ENCODE data around the gene FES.

DNA sequence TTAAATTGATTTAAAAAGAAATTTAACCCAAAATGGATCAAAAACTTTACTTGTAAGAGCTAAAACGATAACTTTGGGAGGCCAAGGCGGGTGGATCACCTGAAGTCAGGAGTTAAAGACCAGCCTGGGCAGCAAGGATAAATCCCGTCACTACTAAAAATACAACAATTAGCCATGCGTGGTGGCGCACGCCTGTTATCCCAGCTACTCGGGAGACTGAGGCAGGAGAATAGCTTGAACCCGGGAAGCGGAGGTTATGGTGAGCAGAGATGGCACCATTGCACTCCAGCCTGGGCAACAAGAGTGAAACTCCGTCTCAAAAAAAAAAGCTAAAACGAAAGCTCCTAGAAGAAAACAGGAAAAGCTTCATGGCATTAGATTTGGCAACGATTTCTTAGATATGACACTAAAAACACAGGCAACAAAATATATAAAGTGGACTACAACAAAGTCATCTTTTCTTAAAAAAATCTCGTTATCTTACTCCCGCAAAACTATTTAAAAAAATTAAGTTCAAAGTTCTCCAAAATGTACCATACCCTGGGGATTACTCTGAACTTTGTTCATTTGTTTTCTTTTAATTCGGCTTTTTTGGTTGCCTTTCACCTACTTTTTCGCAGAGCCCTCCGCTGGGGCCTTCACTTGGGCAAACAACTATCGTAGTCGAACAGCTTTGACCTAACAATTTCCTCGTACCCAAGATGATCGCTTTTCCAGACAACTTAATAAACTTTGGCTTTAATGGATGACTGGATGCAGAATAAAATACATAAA lies 45.1 kb downstream of the FES start:
- no peak for TF ChIP-seq POLR2A (IDR thresholded peaks at IDR 0.05)
- TF ChIP-seq, protein P1, sequence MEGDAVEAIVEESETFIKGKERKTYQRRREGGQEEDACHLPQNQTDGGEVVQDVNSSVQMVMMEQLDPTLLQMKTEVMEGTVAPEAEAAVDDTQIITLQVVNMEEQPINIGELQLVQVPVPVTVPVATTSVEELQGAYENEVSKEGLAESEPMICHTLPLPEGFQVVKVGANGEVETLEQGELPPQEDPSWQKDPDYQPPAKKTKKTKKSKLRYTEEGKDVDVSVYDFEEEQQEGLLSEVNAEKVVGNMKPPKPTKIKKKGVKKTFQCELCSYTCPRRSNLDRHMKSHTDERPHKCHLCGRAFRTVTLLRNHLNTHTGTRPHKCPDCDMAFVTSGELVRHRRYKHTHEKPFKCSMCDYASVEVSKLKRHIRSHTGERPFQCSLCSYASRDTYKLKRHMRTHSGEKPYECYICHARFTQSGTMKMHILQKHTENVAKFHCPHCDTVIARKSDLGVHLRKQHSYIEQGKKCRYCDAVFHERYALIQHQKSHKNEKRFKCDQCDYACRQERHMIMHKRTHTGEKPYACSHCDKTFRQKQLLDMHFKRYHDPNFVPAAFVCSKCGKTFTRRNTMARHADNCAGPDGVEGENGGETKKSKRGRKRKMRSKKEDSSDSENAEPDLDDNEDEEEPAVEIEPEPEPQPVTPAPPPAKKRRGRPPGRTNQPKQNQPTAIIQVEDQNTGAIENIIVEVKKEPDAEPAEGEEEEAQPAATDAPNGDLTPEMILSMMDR (IDR thresholded peaks at IDR 0.05) = no peak
- no peak for TF ChIP-seq POLR2AphosphoS5 (IDR thresholded peaks at IDR 0.05)
- TF ChIP-seq EP300 (IDR thresholded peaks at IDR 0.05) = no peak
